ENCODE results near the gene NCAPD2.

DNA sequence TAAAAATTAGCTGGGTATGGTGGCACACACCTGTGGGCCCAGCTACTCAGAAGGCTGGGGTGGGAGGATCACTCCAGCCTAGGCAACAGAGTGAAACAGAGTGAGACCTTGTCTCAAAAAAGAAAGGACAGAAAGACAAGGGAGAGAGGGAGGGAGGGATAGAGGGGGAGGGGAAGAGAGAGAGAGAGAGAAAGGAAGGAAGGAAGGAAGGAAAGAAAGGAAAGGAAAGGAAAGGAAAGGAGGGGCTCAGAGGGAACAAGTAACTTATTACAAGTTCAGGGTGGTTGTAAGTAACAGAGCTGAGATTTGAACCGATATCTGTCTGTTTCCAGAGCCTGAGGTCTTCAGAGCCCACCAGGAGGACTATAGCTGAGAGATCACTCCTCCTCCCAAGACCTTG, 53.7 kb downstream of the NCAPD2 start:
- TF ChIP-seq, protein P1, sequence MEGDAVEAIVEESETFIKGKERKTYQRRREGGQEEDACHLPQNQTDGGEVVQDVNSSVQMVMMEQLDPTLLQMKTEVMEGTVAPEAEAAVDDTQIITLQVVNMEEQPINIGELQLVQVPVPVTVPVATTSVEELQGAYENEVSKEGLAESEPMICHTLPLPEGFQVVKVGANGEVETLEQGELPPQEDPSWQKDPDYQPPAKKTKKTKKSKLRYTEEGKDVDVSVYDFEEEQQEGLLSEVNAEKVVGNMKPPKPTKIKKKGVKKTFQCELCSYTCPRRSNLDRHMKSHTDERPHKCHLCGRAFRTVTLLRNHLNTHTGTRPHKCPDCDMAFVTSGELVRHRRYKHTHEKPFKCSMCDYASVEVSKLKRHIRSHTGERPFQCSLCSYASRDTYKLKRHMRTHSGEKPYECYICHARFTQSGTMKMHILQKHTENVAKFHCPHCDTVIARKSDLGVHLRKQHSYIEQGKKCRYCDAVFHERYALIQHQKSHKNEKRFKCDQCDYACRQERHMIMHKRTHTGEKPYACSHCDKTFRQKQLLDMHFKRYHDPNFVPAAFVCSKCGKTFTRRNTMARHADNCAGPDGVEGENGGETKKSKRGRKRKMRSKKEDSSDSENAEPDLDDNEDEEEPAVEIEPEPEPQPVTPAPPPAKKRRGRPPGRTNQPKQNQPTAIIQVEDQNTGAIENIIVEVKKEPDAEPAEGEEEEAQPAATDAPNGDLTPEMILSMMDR (IDR thresholded peaks at IDR 0.05; ENCODE audit: low read depth, low read length), result no peak
- TF ChIP-seq POLR2A (IDR thresholded peaks at IDR 0.05; ENCODE audit: extremely low read depth, insufficient read length) (no peak), MYC (IDR thresholded peaks at IDR 0.05; ENCODE audit: low read depth, low read length) (no peak)
